OCI-LY7 (cell line): Measurements from ENCODE around the gene SERP2. TPM values are rescaled to one million over a fixed set of nuclear protein-coding genes. Genes with fewer than 3 reads are reported as not detected.

Experiments
- BruUV-seq: library from RNA; stranded (reverse); fragments of 400-500 nt; replicated peaks from 2 replicates; lab custom pipeline; 2021; lab: Mats Ljungman, UMichigan
- CTCF ChIA-PET: fragments of 300-600 bp; sonication (Branson Sonifier 250); formaldehyde crosslinking; loops from one replicate; lab custom pipeline; 2022; ENCODE audit warnings: antibody characterized with exemption; ENCODE audit not compliant: unreplicated experiment; lab: Charles Lee
- POLR2A ChIA-PET: fragments of 300-600 bp; sonication (Branson Sonifier 250); formaldehyde crosslinking; loops from one replicate; lab custom pipeline; 2022; ENCODE audit warnings: antibody characterized with exemption; lab: Charles Lee
- DNase-seq: peaks from one replicate; pipeline ENCODE4 v3.0.0-alpha.2; 2015; ENCODE audit warnings: low spot score
- H2AFZ ChIP-seq: fragments of 200-600 bp; sonication (generic), shearing (Covaris generic); 2 replicates; pipeline ENCODE4 v1.6.1; 2014; ENCODE audit warnings: mild to moderate bottlenecking, antibody characterized with exemption, low read length, moderate library complexity
- H3K27ac ChIP-seq: fragments of 200-600 bp; sonication (generic); 2 replicates; pipeline ENCODE4 v1.5.1; 2014; ENCODE audit warnings: mixed run types, low read depth, mild to moderate bottlenecking, moderate library complexity, low read length, inconsistent platforms; ENCODE audit not compliant: poor library complexity, severe bottlenecking
- H3K36me3 ChIP-seq: fragments of 200-600 bp; sonication (generic); 2 replicates; pipeline ENCODE4 v1.6.1; 2014; ENCODE audit warnings: mild to moderate bottlenecking, antibody characterized with exemption, low read length, moderate library complexity, mixed read lengths; ENCODE audit not compliant: insufficient read depth
- H3K4me1 ChIP-seq: fragments of 200-600 bp; sonication (generic); 2 replicates; pipeline ENCODE4 v1.5.1; 2014; ENCODE audit warnings: mild to moderate bottlenecking, low read length; ENCODE audit not compliant: insufficient read depth, poor library complexity, severe bottlenecking
- H3K4me2 ChIP-seq: fragments of 200-600 bp; sonication (generic); 2 replicates; pipeline ENCODE4 v1.6.1; 2014; ENCODE audit warnings: mild to moderate bottlenecking, low read length
- H3K4me3 ChIP-seq: fragments of 200-600 bp; sonication (generic); 2 replicates; pipeline ENCODE4 v1.5.1; 2014; ENCODE audit warnings: mild to moderate bottlenecking, low read depth, low read length; ENCODE audit not compliant: poor library complexity, severe bottlenecking
- H3K79me2 ChIP-seq: fragments of 200-600 bp; sonication (generic); 2 replicates; pipeline ENCODE4 v1.6.1; 2016; ENCODE audit warnings: low read depth, mild to moderate bottlenecking, low read length, moderate library complexity, mixed read lengths; ENCODE audit not compliant: insufficient read depth
- H3K9me2 ChIP-seq: fragments of 200-600 bp; sonication (generic); 2 replicates; pipeline ENCODE4 v1.6.1; 2016; ENCODE audit warnings: mild to moderate bottlenecking, low read length, mixed read lengths; ENCODE audit not compliant: insufficient read depth
- H3K9me3 ChIP-seq: fragments of 200-600 bp; sonication (generic); 2 replicates; pipeline ENCODE4 v1.6.1; 2014; ENCODE audit warnings: mild to moderate bottlenecking, mixed run types, low read length, mixed read lengths
- H4K20me1 ChIP-seq: fragments of 200-600 bp; sonication (generic); 2 replicates; pipeline ENCODE4 v1.6.1; 2014; ENCODE audit warnings: mild to moderate bottlenecking, antibody characterized with exemption, low read length, moderate library complexity, mixed read lengths; ENCODE audit not compliant: insufficient read depth
- EZH2phosphoT487 ChIP-seq: fragments of 200-600 bp; sonication (generic); IDR thresholded peaks from 2 replicates; pipeline ENCODE4 v1.6.1; 2018; ENCODE audit warnings: low read depth, borderline replicate concordance, mild to moderate bottlenecking, mixed run types, antibody characterized with exemption, low read length, moderate library complexity, mixed read lengths
- intact Hi-C: fragments of 100-400 bp; cut with micrococcal nuclease; formaldehyde crosslinking; loops from one replicate; pipeline ENCODE4 v1.10.0; 2022; ENCODE audit not compliant: unreplicated experiment
- total RNA-seq, 2 experiments: library from RNA; depleted of rRNA in 1 of 2; stranded (reverse); fragments of >200 nt in 1 of 2; shearing (Covaris generic) in 1 of 2; gene quantifications; 2 replicates each; pipeline ENCODE4 v1.2.3, GENCODE V29; 2014 to 2022
- TF ChIP-seq, protein P1 (sequence below): fragments of 200-600 bp; sonication (generic); conservative IDR thresholded peaks from 2 replicates; pipeline ENCODE4 v1.5.1; 2014; ENCODE audit warnings: mild to moderate bottlenecking, antibody characterized with exemption, low read length, moderate library complexity, mixed read lengths

The SERP2 gene
- total RNA-seq, 2 experiments from 2014 or later: not detected

- POLR2A ChIA-PET: interaction anchor here (0.6 to 0.8 kb wide), 2 partner anchors 60 to 253 kb away, joined by 3 to 4 read pairs; no protein-coding TSS in a partner anchor
- Histone ChIP-seq H3K4me1 (no peaks in the 10 kb centered on the region), H3K27ac (no peak overlapping the region), H3K79me2 (no peaks in the 10 kb centered on the region), H4K20me1 (no peaks in the 10 kb centered on the region), H3K4me3 (no peak overlapping the region), H3K36me3 (no peaks in the 10 kb centered on the region), H3K9me2 (no peaks in the 10 kb centered on the region), H2AFZ (no peak overlapping the region), H3K4me2 (no peak overlapping the region), H3K9me3 (no peaks in the 10 kb centered on the region)
- intact Hi-C loops: no loop called here
- CTCF ChIA-PET: no interaction called here
- no TSS peak for BruUV-seq
- TF ChIP-seq, protein P1, sequence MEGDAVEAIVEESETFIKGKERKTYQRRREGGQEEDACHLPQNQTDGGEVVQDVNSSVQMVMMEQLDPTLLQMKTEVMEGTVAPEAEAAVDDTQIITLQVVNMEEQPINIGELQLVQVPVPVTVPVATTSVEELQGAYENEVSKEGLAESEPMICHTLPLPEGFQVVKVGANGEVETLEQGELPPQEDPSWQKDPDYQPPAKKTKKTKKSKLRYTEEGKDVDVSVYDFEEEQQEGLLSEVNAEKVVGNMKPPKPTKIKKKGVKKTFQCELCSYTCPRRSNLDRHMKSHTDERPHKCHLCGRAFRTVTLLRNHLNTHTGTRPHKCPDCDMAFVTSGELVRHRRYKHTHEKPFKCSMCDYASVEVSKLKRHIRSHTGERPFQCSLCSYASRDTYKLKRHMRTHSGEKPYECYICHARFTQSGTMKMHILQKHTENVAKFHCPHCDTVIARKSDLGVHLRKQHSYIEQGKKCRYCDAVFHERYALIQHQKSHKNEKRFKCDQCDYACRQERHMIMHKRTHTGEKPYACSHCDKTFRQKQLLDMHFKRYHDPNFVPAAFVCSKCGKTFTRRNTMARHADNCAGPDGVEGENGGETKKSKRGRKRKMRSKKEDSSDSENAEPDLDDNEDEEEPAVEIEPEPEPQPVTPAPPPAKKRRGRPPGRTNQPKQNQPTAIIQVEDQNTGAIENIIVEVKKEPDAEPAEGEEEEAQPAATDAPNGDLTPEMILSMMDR: no peak
- TF ChIP-seq EZH2phosphoT487: no peak
- no peak for DNase-seq
Observed at GRCh38 chr13:44394658-44395057, 21.0 kb downstream of the SERP2 start.

GRCh38 chr13:44395976-44396694 lies 22.5 kb downstream of the SERP2 start:
- no peak overlapping the region for H3K27ac ChIP-seq
- no peak overlapping the region for H3K4me3 ChIP-seq
- ChIA-PET POLR2A (interaction anchor here (0.6 to 1.2 kb wide), 6 partner anchors 13 to 239 kb away, joined by 3 to 4 read pairs (median 3); no protein-coding TSS in a partner anchor), CTCF (interaction anchor here (0.7 kb wide), 1 partner anchor 25 kb away, joined by 3 read pairs; no protein-coding TSS in a partner anchor)
- no peaks in the 10 kb centered on the region for H3K4me1 ChIP-seq
- BruUV-seq: no TSS peak
- H2AFZ ChIP-seq: no peak overlapping the region
- H3K4me2 ChIP-seq: no peak overlapping the region
- no peaks in the 10 kb centered on the region for H4K20me1 ChIP-seq
- H3K36me3 ChIP-seq: no peaks in the 10 kb centered on the region
- DNase-seq: no peak
- H3K9me2 ChIP-seq: no peaks in the 10 kb centered on the region
- no peaks in the 10 kb centered on the region for H3K79me2 ChIP-seq
- TF ChIP-seq, protein P1: no peak
- TF ChIP-seq EZH2phosphoT487: no peak
- intact Hi-C loops: no loop called here
- H3K9me3 ChIP-seq: no peaks in the 10 kb centered on the region
